ENCODE measurements around the gene SLC3A2. TPM values are rescaled to one million over a fixed set of nuclear protein-coding genes. Genes with fewer than 3 reads are reported as not detected.

SLC3A2 gene

Small RNA genes within 50 kb of the gene (small RNA-seq; reads per million reads assigned to genes)
- gene RF00099 (ENCODE audit: insufficient read depth) (not detected), gene RN7SL259P (ENCODE audit: insufficient read depth) (not detected), gene SNORD22 (ENCODE audit: insufficient read depth) (not detected), gene SNORD26 (ENCODE audit: insufficient read depth) (not detected), gene SNORD27 (ENCODE audit: insufficient read depth) (not detected), gene SNORD28 (ENCODE audit: insufficient read depth) (not detected), gene SNORD30 (ENCODE audit: insufficient read depth) (248 reads per million, percentile 97 among the genes with 10 or more reads in this experiment)
